ENCODE measurements around the gene THBS3. TPM values are rescaled to one million over a fixed set of nuclear protein-coding genes. Genes with fewer than 3 reads are reported as not detected.

The THBS3 gene
- total and polyA plus RNA-seq, 2 of the 13 experiments (the other 11 are each of a cell fraction or from before 2014, with no cell fraction given) = 0.86 to 3.6 TPM

- TF ChIP-seq ARID4A (CRISPR knock-in tag; IDR thresholded peaks at IDR 0.05; ENCODE audit: borderline replicate concordance) (peak; percentile 17; the same call in 1 of the 2 replicates), GATA4 (IDR thresholded peaks at IDR 0.05; ENCODE audit: borderline replicate concordance, low read depth) (no peak), POLR2AphosphoS5 (IDR thresholded peaks at IDR 0.05; ENCODE audit: low read depth, low read length) (no peak), NFIB (CRISPR knock-in tag; IDR thresholded peaks at IDR 0.05; ENCODE audit: borderline replicate concordance) (no peak), STAG1 (CRISPR knock-in tag; IDR thresholded peaks at IDR 0.05) (peak; percentile 60), RXRA (CRISPR knock-in tag; IDR thresholded peaks at IDR 0.05) (0 out of 2 replicates have a peak, but pooled peaks have one; percentile 18), ARID5B (CRISPR knock-in tag; IDR thresholded peaks at IDR 0.05) (0 out of 2 replicates have a peak, but pooled peaks have one; percentile 16), RXRB (CRISPR knock-in tag; IDR thresholded peaks at IDR 0.05; ENCODE audit: borderline replicate concordance) (peak; percentile 51), SPEN (CRISPR knock-in tag; IDR thresholded peaks at IDR 0.05; ENCODE audit: low read depth) (0 out of 2 replicates have a peak, but pooled peaks have one; percentile 27), ZNF574 (CRISPR knock-in tag; IDR thresholded peaks at IDR 0.05) (peak; percentile 53; the same call in 1 of the 2 replicates), MAX (IDR thresholded peaks at IDR 0.05) (0 out of 2 replicates have a peak, but pooled peaks have one; percentile 12), PHF8 (CRISPR knock-in tag; IDR thresholded peaks at IDR 0.05) (peak; percentile 36; the same call in 1 of the 2 replicates), ELF1 (CRISPR knock-in tag; IDR thresholded peaks at IDR 0.05) (0 out of 2 replicates have a peak, but pooled peaks have one; percentile 28), ZNF772 (CRISPR knock-in tag; IDR thresholded peaks at IDR 0.05) (peak; percentile 46; the same call in 1 of the 2 replicates), ZNF501 (CRISPR knock-in tag; IDR thresholded peaks at IDR 0.05) (0 out of 2 replicates have a peak, but pooled peaks have one; percentile 25), ZNF549 (CRISPR knock-in tag; IDR thresholded peaks at IDR 0.05) (no peak), ZNF768 (CRISPR knock-in tag; IDR thresholded peaks at IDR 0.05) (peak; percentile 21; the same call in 1 of the 2 replicates), MTF2 (CRISPR knock-in tag; IDR thresholded peaks at IDR 0.05; ENCODE audit: borderline replicate concordance) (0 out of 2 replicates have a peak, but pooled peaks have one; percentile 59)
Measured at GRCh38 chr1:155193275-155193990, 14.3 kb downstream of the THBS3 start (continued).
